HG03039 (cell line): ENCODE data around the gene ZBTB33.
A peak's percentile ranks its signal among the peaks of the same experiment; 100 is the strongest.

Experiments used
- ATAC-seq: cut with Tn5 transposase; IDR thresholded peaks from one replicate; pipeline ENCODE4 v1.9.1; 2021; ENCODE audit warnings: mild to moderate bottlenecking, moderate library complexity; ENCODE audit not compliant: unreplicated experiment

ZBTB33 gene

GRCh38 chrX:120262859-120263708 lies 12.5 kb downstream of the ZBTB33 start:
- no peak for ATAC-seq

GRCh38 chrX:120264341-120264740 lies 13.7 kb downstream of the ZBTB33 start:
- no peak for ATAC-seq

- no peak for ATAC-seq
Observed at GRCh38 chrX:120269373-120270035, 18.9 kb downstream of the ZBTB33 start.

- no peak for ATAC-seq
Observed at GRCh38 chrX:120270567-120270966, 20.0 kb downstream of the ZBTB33 start.

- no peak for ATAC-seq
Observed at GRCh38 chrX:120271218-120271617, 20.6 kb downstream of the ZBTB33 start.

- no peak for ATAC-seq
Observed at GRCh38 chrX:120274145-120274544, 23.5 kb downstream of the ZBTB33 start.

GRCh38 chrX:120274958-120275357 lies 24.3 kb downstream of the ZBTB33 start:
- ATAC-seq, result no peak

- no peak for ATAC-seq
Observed at GRCh38 chrX:120281021-120281624, 30.5 kb downstream of the ZBTB33 start.

- ATAC-seq, result no peak
Observed at GRCh38 chrX:120281761-120282160, 31.1 kb downstream of the ZBTB33 start.

GRCh38 chrX:120282697-120283096 lies 32.1 kb downstream of the ZBTB33 start:
- ATAC-seq, result no peak

GRCh38 chrX:120286733-120287512 lies 36.3 kb downstream of the ZBTB33 start:
- no peak for ATAC-seq

- no peak for ATAC-seq
Observed at GRCh38 chrX:120287513-120288112, 37.0 kb downstream of the ZBTB33 start.

GRCh38 chrX:120290107-120290506 lies 39.5 kb downstream of the ZBTB33 start:
- no peak for ATAC-seq

GRCh38 chrX:120291211-120291610 lies 40.6 kb downstream of the ZBTB33 start:
- ATAC-seq, result no peak

GRCh38 chrX:120293015-120293414 lies 42.4 kb downstream of the ZBTB33 start:
- ATAC-seq, result no peak

GRCh38 chrX:120294651-120295050 lies 44.0 kb downstream of the ZBTB33 start:
- ATAC-seq, result no peak

GRCh38 chrX:120297923-120298322 lies 47.3 kb downstream of the ZBTB33 start:
- ATAC-seq, result no peak

GRCh38 chrX:120299928-120300327 lies 49.3 kb downstream of the ZBTB33 start:
- ATAC-seq, result no peak

- ATAC-seq, result no peak
Observed at GRCh38 chrX:120301497-120301896, 50.9 kb downstream of the ZBTB33 start.

GRCh38 chrX:120301960-120302359 lies 51.3 kb downstream of the ZBTB33 start:
- ATAC-seq, result no peak

GRCh38 chrX:120302434-120302833 lies 51.8 kb downstream of the ZBTB33 start:
- peak; percentile 90 for ATAC-seq
